Suprapubic skin (tissue), 4 donors: ENCODE measurements around the gene LTBP2. TPM values are rescaled to one million over a fixed set of nuclear protein-coding genes. Genes with fewer than 3 reads are reported as not detected.

Experiments
- DNase-seq, 2 donors: peaks; one replicate each; pipeline ENCODE4 v3.0.0-alpha.2; 2019; ENCODE audit warnings: low spot score in 2 of 2
- H3K27ac ChIP-seq: fragments of 200-600 bp; sonication (generic); one replicate; pipeline ENCODE4 v1.5.1; 2019
- H3K27me3 ChIP-seq: fragments of 200-600 bp; sonication (generic); one replicate; pipeline ENCODE4 v1.5.1; 2019
- H3K36me3 ChIP-seq: fragments of 200-600 bp; sonication (generic); one replicate; pipeline ENCODE4 v1.5.1; 2019
- H3K4me1 ChIP-seq: fragments of 200-600 bp; sonication (generic); one replicate; pipeline ENCODE4 v1.5.1; 2019
- H3K4me3 ChIP-seq: fragments of 200-600 bp; sonication (generic); one replicate; pipeline ENCODE4 v1.5.1; 2019; ENCODE audit warnings: mild to moderate bottlenecking
- H3K9me3 ChIP-seq: fragments of 200-600 bp; sonication (generic); one replicate; pipeline ENCODE4 v1.5.1; 2019
- EP300 ChIP-seq: sonication (generic); formaldehyde crosslinking; IDR thresholded peaks from one replicate; pipeline ENCODE4 v1.6.1; 2017; ENCODE audit warnings: antibody characterized with exemption
- POLR2A ChIP-seq, 2 donors: fragments of 450-650 bp; IDR thresholded peaks; one replicate each; pipeline ENCODE4 v1.6.1; 2017; ENCODE audit warnings: antibody characterized with exemption in 2 of 2, mild to moderate bottlenecking in 2 of 2, moderate library complexity in 2 of 2
- POLR2AphosphoS5 ChIP-seq, 3 donors: sonication (generic); formaldehyde crosslinking; IDR thresholded peaks; one replicate each; pipeline ENCODE4 v1.6.1; 2017; ENCODE audit warnings: antibody characterized with exemption in 3 of 3
- WGBS: methylation state at CpG from one replicate; pipeline ENCODE4 v1.1.5; 2018; 5-methylcytosine and 5-hydroxymethylcytosine counted together
- total RNA-seq, 4 donors: library from RNA; depleted of rRNA; stranded (reverse); fragments of >200 nt; gene quantifications; one replicate each; pipeline ENCODE4 v1.1.0, GENCODE V29; 2016
- TF ChIP-seq, protein P1 (sequence below), 2 donors: fragments of 200-600 bp in 1 of 2; fragments of 450-650 bp in 1 of 2; sonication (generic) in 1 of 2; IDR thresholded peaks; one replicate each; pipeline ENCODE4 v1.5.1; 2016 to 2019; ENCODE audit warnings: antibody characterized with exemption in 2 of 2, mild to moderate bottlenecking in 1 of 2, moderate library complexity in 1 of 2

The LTBP2 gene
- total RNA-seq, 4 donors from 2014 or later = 19.6 to 36.0 (median 26.2) TPM

DNA sequence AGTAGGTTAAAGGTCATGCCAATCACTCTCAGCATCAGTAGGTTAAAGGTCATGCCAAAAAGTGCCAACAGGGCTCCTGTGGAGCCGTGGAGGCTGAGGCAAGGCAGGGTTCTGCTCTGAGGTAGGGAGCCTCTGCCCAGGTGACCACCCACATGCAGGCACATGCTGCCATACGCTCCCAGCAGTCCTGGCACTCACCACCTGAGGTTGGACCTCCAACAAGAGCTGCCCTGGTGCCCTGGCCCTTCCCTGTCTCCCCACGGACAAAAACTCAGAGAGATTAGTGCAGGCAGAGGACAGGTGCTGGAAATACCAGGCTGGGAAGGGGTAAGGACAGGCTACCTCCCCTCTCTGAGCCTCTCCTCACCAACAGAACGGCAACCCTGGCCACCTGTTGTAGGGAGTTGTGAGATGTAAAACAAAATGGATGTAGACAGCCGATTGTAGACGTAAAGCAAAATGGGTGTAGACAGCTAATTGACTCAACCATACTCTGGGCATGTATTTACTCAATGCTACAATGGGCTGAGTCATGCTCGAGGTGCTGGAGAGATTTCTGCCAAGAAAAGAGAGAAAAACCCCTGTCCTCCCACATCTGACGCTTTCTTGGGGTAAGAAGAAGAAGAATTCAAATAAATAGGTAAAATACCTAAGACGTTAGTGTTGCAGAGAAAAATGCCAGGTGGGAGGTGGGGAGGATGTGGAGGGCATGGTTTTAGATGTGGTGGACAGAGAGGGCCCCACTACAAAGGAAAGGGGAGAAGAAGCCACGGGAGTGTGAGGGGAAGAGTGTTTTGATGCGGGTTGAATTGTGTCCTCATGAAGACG is 32.4 kb downstream of the LTBP2 start:
- DNase-seq = no peak
- 64% methylated on average over 12 of the region's 12 CpGs for WGBS
- TF ChIP-seq EP300 (no peak), POLR2AphosphoS5 (IDR thresholded peaks at IDR 0.05) (no peak), POLR2A (IDR thresholded peaks at IDR 0.05) (no peak)
- TF ChIP-seq, protein P1, sequence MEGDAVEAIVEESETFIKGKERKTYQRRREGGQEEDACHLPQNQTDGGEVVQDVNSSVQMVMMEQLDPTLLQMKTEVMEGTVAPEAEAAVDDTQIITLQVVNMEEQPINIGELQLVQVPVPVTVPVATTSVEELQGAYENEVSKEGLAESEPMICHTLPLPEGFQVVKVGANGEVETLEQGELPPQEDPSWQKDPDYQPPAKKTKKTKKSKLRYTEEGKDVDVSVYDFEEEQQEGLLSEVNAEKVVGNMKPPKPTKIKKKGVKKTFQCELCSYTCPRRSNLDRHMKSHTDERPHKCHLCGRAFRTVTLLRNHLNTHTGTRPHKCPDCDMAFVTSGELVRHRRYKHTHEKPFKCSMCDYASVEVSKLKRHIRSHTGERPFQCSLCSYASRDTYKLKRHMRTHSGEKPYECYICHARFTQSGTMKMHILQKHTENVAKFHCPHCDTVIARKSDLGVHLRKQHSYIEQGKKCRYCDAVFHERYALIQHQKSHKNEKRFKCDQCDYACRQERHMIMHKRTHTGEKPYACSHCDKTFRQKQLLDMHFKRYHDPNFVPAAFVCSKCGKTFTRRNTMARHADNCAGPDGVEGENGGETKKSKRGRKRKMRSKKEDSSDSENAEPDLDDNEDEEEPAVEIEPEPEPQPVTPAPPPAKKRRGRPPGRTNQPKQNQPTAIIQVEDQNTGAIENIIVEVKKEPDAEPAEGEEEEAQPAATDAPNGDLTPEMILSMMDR (IDR thresholded peaks at IDR 0.05) = no peak
- no peaks in the 10 kb centered on the region for H3K9me3 ChIP-seq
- no peaks in the 10 kb centered on the region for H3K27me3 ChIP-seq
- no peak overlapping the region for H3K4me3 ChIP-seq
- H3K4me1 ChIP-seq = peaks cover 52% of the 10 kb centered on the region
- H3K36me3 ChIP-seq = no peaks in the 10 kb centered on the region
- peak overlapping the region; percentile 36 for H3K27ac ChIP-seq

DNA sequence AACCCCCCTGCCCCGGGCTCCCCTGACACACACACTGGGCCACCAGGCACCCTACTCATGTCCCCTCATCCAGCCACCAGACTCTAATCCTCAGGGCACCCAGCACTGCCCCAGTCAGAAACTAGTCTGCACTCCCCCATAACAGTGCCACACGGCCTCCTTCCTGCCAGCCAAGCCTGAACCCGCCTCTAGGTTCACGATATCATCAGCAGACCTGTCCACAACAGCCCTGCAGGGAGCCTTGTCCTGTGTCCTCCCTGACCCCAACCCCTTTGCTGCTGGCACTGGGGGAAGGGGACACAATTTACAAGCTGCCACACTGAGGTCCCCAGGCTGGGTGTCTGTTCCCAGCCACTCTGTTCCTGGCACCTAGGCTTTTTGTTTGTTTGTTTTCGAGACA is 33.6 kb downstream of the LTBP2 start:
- H3K4me1 ChIP-seq = peaks cover 48% of the 10 kb centered on the region
- no peaks in the 10 kb centered on the region for H3K27me3 ChIP-seq
- no peak overlapping the region for H3K27ac ChIP-seq
- no peaks in the 10 kb centered on the region for H3K36me3 ChIP-seq
- no peak for DNase-seq
- TF ChIP-seq EP300 (no peak), POLR2A (IDR thresholded peaks at IDR 0.05) (no peak), POLR2AphosphoS5 (IDR thresholded peaks at IDR 0.05) (no peak)
- TF ChIP-seq, protein P1 (IDR thresholded peaks at IDR 0.05) = no peak
- no peak overlapping the region for H3K4me3 ChIP-seq
- H3K9me3 ChIP-seq = no peaks in the 10 kb centered on the region
- 90% methylated on average over 5 of the region's 5 CpGs for WGBS

DNA sequence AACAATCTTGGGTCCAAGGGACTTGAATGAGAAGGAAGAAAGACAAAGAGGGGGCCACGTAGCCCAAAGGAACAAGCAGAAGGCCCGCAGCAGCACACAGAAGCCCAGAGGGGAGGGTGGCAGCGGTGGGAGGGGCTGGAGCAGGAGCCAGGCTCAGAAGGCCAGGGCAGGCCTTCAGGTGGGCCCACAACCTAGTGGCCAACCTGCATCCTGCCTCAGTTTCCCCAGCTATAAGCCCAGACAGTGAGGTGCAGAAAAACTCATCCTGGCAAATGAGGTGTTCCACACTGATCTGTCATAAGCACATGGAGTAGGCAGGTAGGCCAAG is 34.1 kb downstream of the LTBP2 start:
- WGBS = 91% methylated on average over 3 of the region's 3 CpGs
- peaks cover 48% of the 10 kb centered on the region for H3K4me1 ChIP-seq
- no peaks in the 10 kb centered on the region for H3K36me3 ChIP-seq
- no peaks in the 10 kb centered on the region for H3K27me3 ChIP-seq
- no peak for TF ChIP-seq POLR2AphosphoS5 (IDR thresholded peaks at IDR 0.05)
- TF ChIP-seq, protein P1 (IDR thresholded peaks at IDR 0.05) = no peak
- no peak for TF ChIP-seq EP300
- no peak for TF ChIP-seq POLR2A (IDR thresholded peaks at IDR 0.05)
- H3K9me3 ChIP-seq = no peaks in the 10 kb centered on the region
- H3K4me3 ChIP-seq = no peak overlapping the region
- DNase-seq = no peak
- no peak overlapping the region for H3K27ac ChIP-seq

DNA sequence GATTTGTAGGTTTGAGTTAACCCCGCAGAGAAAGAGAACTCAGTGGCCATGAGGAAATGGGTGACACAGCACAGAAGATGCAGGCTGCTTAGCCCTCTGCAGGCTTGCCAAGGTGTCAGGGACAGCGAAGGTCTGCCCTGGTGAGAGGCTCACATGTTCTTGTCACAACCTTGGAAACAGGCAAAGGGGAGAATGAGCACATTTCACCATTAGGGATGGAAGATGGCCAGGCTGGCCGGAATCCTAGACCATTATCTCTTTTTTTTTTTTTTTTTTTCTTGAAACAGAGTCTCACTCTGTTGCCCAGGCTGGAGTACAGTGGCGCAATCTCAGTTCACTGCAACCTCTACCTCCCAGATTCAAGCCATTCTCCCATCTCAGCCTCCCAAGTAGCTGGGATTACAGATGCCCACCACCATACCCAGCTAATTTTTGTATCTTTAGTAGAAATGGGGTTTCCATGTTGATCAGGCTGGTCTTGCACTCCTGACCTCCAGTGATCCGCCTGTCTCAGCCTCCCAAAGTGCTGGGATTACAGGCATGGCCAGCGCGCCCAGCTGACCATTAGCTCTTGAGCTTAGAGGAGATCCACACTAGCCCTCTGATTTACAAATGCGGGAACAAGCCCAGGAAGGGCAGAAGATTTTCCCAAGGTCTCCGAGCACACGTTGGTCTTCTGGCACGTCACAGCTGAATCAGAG is 34.6 kb downstream of the LTBP2 start:
- H3K27me3 ChIP-seq = no peaks in the 10 kb centered on the region
- no peak overlapping the region for H3K27ac ChIP-seq
- no peak for DNase-seq
- H3K4me3 ChIP-seq = no peak overlapping the region
- TF ChIP-seq EP300 (no peak), POLR2A (IDR thresholded peaks at IDR 0.05) (no peak)
- TF ChIP-seq, protein P1 (IDR thresholded peaks at IDR 0.05) = no peak
- H3K4me1 ChIP-seq = peaks cover 48% of the 10 kb centered on the region
- H3K36me3 ChIP-seq = no peaks in the 10 kb centered on the region
- no peaks in the 10 kb centered on the region for H3K9me3 ChIP-seq
- WGBS = 90% methylated on average over 11 of the region's 11 CpGs

DNA sequence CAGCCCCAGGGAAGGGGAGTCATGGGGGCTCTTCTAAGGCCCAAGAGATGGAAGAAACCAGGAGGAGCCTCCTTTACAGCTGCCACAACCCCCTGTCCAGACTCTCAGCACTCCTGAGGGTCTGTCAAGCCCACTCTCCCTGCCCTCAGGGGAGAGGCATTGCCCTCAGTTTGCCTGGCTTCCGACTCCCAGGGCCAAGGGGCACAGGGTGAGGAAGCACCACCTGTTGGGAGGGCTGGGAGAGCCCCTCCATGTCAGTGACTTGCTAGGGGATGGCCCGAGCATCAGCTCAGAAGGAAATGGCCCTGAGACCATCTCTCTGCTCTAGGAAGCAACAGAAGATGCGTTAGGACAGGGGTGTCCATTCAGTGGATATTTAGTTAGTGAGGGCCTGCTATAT is 36.1 kb downstream of the LTBP2 start:
- no peak for TF ChIP-seq POLR2A (IDR thresholded peaks at IDR 0.05)
- no peak for TF ChIP-seq EP300
- Histone ChIP-seq H3K27ac (no peak overlapping the region), H3K9me3 (no peaks in the 10 kb centered on the region), H3K36me3 (no peaks in the 10 kb centered on the region), H3K4me1 (peaks cover 59% of the 10 kb centered on the region), H3K4me3 (no peak overlapping the region), H3K27me3 (no peaks in the 10 kb centered on the region)
- DNase-seq = no peak
- WGBS = 92% methylated on average over 3 of the region's 3 CpGs
